K562 (cell line): Measurements from ENCODE around the gene HNRNPH3. TPM values are rescaled to one million over a fixed set of nuclear protein-coding genes. Genes with fewer than 3 reads are reported as not detected.

Source experiments
- BHLHE40 ChIP-seq: IDR thresholded peaks from 2 replicates; pipeline ENCODE4 v1.6.1; 2011; ENCODE audit warnings: low read length, improper control_type of control experiment
- BRCA1 ChIP-seq, 2 experiments: fragments of 450-650 bp in 1 of 2; sonication (generic) in 1 of 2; formaldehyde crosslinking in 1 of 2; IDR thresholded peaks; 2 replicates each; pipeline versions ENCODE4 v1.5.0 to v1.6.1; 2017 to 2020; ENCODE audit warnings: mild to moderate bottlenecking in 1 of 2, missing genetic modification reagents in 1 of 2
- CBFB ChIP-seq: sonication (generic); formaldehyde crosslinking; IDR thresholded peaks from 2 replicates; pipeline ENCODE4 v1.4.0; 2020; ENCODE audit warnings: mild to moderate bottlenecking, missing genetic modification reagents
- CHD4 ChIP-seq: fragments of 200-600 bp; sonication (generic); IDR thresholded peaks from 3 replicates; pipeline ENCODE4 v1.6.1; 2012; ENCODE audit warnings: low read depth, mild to moderate bottlenecking, mixed read lengths, low read length, inconsistent platforms; ENCODE audit not compliant: insufficient read depth, insufficient replicate concordance, poor library complexity, severe bottlenecking
- CSDE1 ChIP-seq, 2 experiments: fragments of 450-650 bp; IDR thresholded peaks; 2 replicates each; pipeline ENCODE4 v1.6.1; 2016; ENCODE audit warnings: mild to moderate bottlenecking in 1 of 2
- GATA2 ChIP-seq: sonication (generic); formaldehyde crosslinking; IDR thresholded peaks from 2 replicates; pipeline ENCODE4 v1.4.0; 2020; ENCODE audit warnings: mild to moderate bottlenecking, missing genetic modification reagents
- HLTF ChIP-seq: fragments of 450-650 bp; IDR thresholded peaks from 2 replicates; pipeline ENCODE4 v1.6.1; 2016
- KDM5B ChIP-seq: fragments of 200-600 bp; sonication (generic); IDR thresholded peaks from 2 replicates; pipeline ENCODE4 v1.6.1; 2012; ENCODE audit warnings: low read depth, mild to moderate bottlenecking, moderate library complexity, low read length, control low read depth, inconsistent platforms; ENCODE audit not compliant: insufficient replicate concordance
- MAFG ChIP-seq: fragments of 450-650 bp; conservative IDR thresholded peaks from 2 replicates; pipeline ENCODE4 v1.6.1; 2016; ENCODE audit warnings: missing genetic modification characterization, missing compliant biosample characterization
- MCM2 ChIP-seq: fragments of 450-650 bp; IDR thresholded peaks from 2 replicates; pipeline ENCODE4 v1.6.1; 2017; ENCODE audit warnings: low read depth, mild to moderate bottlenecking
- SMAD2 ChIP-seq: fragments of 150-350 bp; IDR thresholded peaks from 2 replicates; pipeline ENCODE4 v1.6.1; 2014; ENCODE audit warnings: low read depth, mild to moderate bottlenecking, low read length
- SNRNP70 ChIP-seq: fragments of 200-400 bp; formaldehyde crosslinking; optimal IDR thresholded peaks from 2 replicates; pipeline ENCODE3; 2017; ENCODE audit warnings: low read depth, low read length
- ZBTB5 ChIP-seq: fragments of 450-650 bp; IDR thresholded peaks from 2 replicates; pipeline ENCODE4 v1.6.1; 2017; ENCODE audit warnings: antibody characterized with exemption
- ZNF277 ChIP-seq: fragments of 250-450 bp; sonication (Bioruptor Pico); IDR thresholded peaks from 2 replicates; pipeline ENCODE4 v1.8.0; 2022; ENCODE audit warnings: inconsistent platforms, mild to moderate bottlenecking, moderate library complexity, borderline replicate concordance
- ZNF407 ChIP-seq: fragments of 450-650 bp; IDR thresholded peaks from 2 replicates; pipeline ENCODE4 v1.6.1; 2016; ENCODE audit warnings: low read depth
- ZNF586 ChIP-seq: fragments of 450-650 bp; formaldehyde crosslinking; conservative IDR thresholded peaks from 2 replicates; pipeline ENCODE4 v1.4.0; 2020; ENCODE audit warnings: mild to moderate bottlenecking, moderate library complexity
- polyA plus RNA-seq, 8 experiments: library from polyadenylated mRNA; depleted of rRNA in 4 of 8; stranded (reverse) in 5 of 8; unstranded in 3 of 8; fragments of >200 nt; fragmentation: Nextera tagmentation in 2 of 8; fragmentation: Illumina TruSeq in 1 of 8; extraction: Ambion mirVana in 2 of 8; extraction: Trizol in 1 of 8; gene quantifications; 2 replicates each; pipeline versions ENCODE4 v1.2.1 to v1.2.3, GENCODE V29; 2011 to 2014; ENCODE audit warnings: inconsistent platforms in 1 of 8, missing spikeins in 1 of 8
- total RNA-seq, 7 experiments: library from RNA; depleted of rRNA in 6 of 7; stranded (reverse); fragments of >200 nt in 6 of 7; fragmentation: Illumina TruSeq in 2 of 7; extraction: Trizol in 2 of 7; gene quantifications; 2 replicates each; pipeline versions ENCODE4 v1.2.1 to v1.2.3, GENCODE V29; 2011 to 2021; ENCODE audit warnings: low replicate concordance in 1 of 7

Gene HNRNPH3
- total and polyA plus RNA-seq, 9 of the 15 experiments (the other 6 are each of a cell fraction or from before 2014, with no cell fraction given), result 52.8 to 562 (median 152) TPM

DNA sequence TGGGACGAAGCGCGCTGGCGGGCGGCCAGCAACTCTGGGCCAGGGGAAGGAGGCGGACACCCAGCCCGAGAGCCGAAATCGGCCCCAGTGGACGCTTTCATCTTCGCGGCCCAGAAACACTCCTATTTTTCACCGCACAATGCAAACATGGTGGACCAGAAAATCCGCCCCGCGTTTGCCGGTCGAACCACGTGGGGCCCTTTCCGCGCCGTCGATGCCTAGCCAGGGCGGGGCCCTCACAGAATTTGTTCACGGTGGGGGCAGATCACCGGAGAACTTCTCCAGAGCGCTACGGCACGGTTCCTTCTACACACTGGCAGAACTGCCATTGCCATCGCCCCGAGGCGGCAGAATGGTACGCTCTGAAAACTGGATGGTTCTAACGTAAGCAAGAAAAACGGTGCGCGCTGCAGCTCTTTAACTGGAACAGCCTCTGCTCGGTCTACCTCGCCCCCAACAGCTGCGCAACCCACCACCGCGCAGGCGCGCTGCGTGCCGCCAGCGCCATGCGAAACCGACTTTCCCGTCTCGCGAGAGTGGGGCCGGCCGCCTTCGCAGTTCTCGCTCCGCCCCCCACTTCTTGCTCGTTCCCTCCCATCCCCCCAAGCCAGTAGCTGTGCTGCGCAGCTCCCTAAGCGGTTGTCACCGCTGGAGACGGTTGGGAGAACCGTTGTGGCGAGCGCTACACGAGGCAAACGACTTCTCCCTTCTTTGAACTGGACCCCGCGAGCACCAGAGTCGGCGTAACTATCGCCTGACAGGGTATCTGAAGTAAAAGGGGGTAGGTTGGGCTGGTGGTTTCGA lies at the start of gene HNRNPH3 (continued):
- TF ChIP-seq ZNF407 (no peak), BHLHE40 (no peak; the same call in none of the 2 replicates), GATA2 (CRISPR knock-in tag) (no peak), KDM5B (peak; percentile 98), SNRNP70 (no peak), MAFG (tag) (no peak), ZNF277 (CRISPR knock-in tag) (no peak), SMAD2 (no peak), CSDE1 (IDR thresholded peaks at IDR 0.05) (peak in 1 of 2 experiments; percentile 71; a peak in 2 of 4 replicates), CHD4 (no peak), ZBTB5 (no peak), MCM2 (no peak), HLTF (peak; percentile 19; the same call in 1 of the 2 replicates), BRCA1 (IDR thresholded peaks at IDR 0.05) (no peak), BRCA1 (CRISPR knock-in tag; IDR thresholded peaks at IDR 0.05) (no peak), ZNF586 (0 out of 2 replicates have a peak, but pooled peaks have one; percentile 20), CBFB (CRISPR knock-in tag) (no peak; the same call in none of the 2 replicates)
